H1 (cell line): ENCODE results near the gene HOXD1. TPM values are rescaled to one million over a fixed set of nuclear protein-coding genes. Genes with fewer than 3 reads are reported as not detected.

Experiments used
- BCL11A ChIP-seq, 2 experiments: IDR thresholded peaks; one replicate each; pipeline ENCODE4 v1.6.1; 2011; ENCODE audit warnings: low read depth in 2 of 2, low read length in 2 of 2, mild to moderate bottlenecking in 2 of 2
- CHD7 ChIP-seq: fragments of 300-600 bp; sonication (generic); IDR thresholded peaks from 2 replicates; pipeline ENCODE4 v1.7.1; 2012; ENCODE audit warnings: low read length, moderate library complexity, mild to moderate bottlenecking, inconsistent platforms; ENCODE audit not compliant: insufficient replicate concordance
- HDAC2 ChIP-seq, 2 experiments: fragments of 300-600 bp in 1 of 2; sonication (generic) in 1 of 2; IDR thresholded peaks; 2 replicates each; pipeline ENCODE4 v1.6.1; 2011 to 2012; ENCODE audit warnings: low read depth in 2 of 2, low read length in 2 of 2, mild to moderate bottlenecking in 2 of 2, moderate library complexity in 2 of 2, borderline replicate concordance in 1 of 2, inconsistent platforms in 1 of 2
- TAF7 ChIP-seq: optimal IDR thresholded peaks from 2 replicates; pipeline ENCODE3; 2011; ENCODE audit warnings: low read depth, mild to moderate bottlenecking, inconsistent platforms, low read length, moderate library complexity, borderline replicate concordance
- polyA plus RNA-seq, 7 experiments: library from polyadenylated mRNA; depleted of rRNA in 3 of 7; stranded (reverse) in 5 of 7; unstranded in 2 of 7; fragments of >200 nt in 5 of 7; fragments of 200-250 nt in 2 of 7; gene quantifications; 1 replicate in 5 of 7; 2 replicates in 1 of 7; 4 replicates in 1 of 7; pipeline versions ENCODE4 v1.2.1 to v1.2.3, GENCODE V29; 2011 to 2013; ENCODE audit warnings: missing spikeins in 2 of 7, mixed read lengths in 2 of 7
- total RNA-seq: library from RNA; stranded (reverse); fragmentation: NEBNext Ultra II Directional; extraction: Animal tissue kit (Norgen Biotek cat#: 25700); gene quantifications from 2 replicates; pipeline ENCODE4 v1.2.1, GENCODE V29; 2021
- TF ChIP-seq, protein P1 (sequence below), 3 experiments: IDR thresholded peaks; 1 replicate in 2 of 3; 2 replicates in 1 of 3; pipeline versions ENCODE4 v1.5.1 to v1.6.1; 2011; ENCODE audit warnings: low read length in 3 of 3, mild to moderate bottlenecking in 3 of 3, inconsistent platforms in 2 of 3, low read depth in 1 of 3, moderate library complexity in 1 of 3; ENCODE audit not compliant: insufficient read depth in 1 of 3; ENCODE audit errors: control extremely low read depth in 1 of 3

HOXD1 gene
- total and polyA plus RNA-seq, 2 of the 8 experiments (the other 6 are each of a cell fraction or from before 2014, with no cell fraction given): 0.03 TPM; not detected in 1

DNA sequence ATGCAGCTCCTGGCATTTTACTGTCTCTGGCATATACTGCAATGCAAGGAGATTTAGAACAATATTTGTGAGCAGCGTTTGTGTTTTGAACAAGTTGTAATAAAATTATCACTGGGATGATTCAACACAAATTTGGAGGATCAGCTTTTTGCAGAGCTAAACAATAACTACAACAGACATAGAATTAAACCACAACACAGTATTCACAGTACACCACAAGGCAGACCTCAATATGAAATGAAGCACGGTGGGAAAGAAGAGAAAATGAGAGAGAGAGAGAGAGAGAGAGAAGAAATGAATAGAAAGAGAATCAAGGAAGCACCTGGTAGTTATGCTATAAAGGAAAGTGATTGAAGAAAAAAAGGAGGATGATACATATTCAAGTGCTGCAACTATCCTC lies 39.4 kb downstream of the HOXD1 start (continued):
- TF ChIP-seq CHD7 (no peak), TAF7 (no peak), HDAC2 (IDR thresholded peaks at IDR 0.05; ENCODE audit: borderline replicate concordance in 1 of 2, low read depth in 2 of 2, low read length in 2 of 2) (no peak), BCL11A (IDR thresholded peaks at IDR 0.05; ENCODE audit: low read depth in 2 of 2, low read length in 2 of 2) (no peak)
- TF ChIP-seq, protein P1, sequence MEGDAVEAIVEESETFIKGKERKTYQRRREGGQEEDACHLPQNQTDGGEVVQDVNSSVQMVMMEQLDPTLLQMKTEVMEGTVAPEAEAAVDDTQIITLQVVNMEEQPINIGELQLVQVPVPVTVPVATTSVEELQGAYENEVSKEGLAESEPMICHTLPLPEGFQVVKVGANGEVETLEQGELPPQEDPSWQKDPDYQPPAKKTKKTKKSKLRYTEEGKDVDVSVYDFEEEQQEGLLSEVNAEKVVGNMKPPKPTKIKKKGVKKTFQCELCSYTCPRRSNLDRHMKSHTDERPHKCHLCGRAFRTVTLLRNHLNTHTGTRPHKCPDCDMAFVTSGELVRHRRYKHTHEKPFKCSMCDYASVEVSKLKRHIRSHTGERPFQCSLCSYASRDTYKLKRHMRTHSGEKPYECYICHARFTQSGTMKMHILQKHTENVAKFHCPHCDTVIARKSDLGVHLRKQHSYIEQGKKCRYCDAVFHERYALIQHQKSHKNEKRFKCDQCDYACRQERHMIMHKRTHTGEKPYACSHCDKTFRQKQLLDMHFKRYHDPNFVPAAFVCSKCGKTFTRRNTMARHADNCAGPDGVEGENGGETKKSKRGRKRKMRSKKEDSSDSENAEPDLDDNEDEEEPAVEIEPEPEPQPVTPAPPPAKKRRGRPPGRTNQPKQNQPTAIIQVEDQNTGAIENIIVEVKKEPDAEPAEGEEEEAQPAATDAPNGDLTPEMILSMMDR (IDR thresholded peaks at IDR 0.05; ENCODE audit: control extremely low read depth in 1 of 3, insufficient read depth in 1 of 3, low read depth in 1 of 3, low read length in 3 of 3): no peak
